ENCODE measurements around the gene DDX28.

- TF ChIP-seq GABPA (IDR thresholded peaks at IDR 0.05; ENCODE audit: low read depth) (no peak), BRCA1 (IDR thresholded peaks at IDR 0.05; ENCODE audit: low read depth, low read length) (no peak), NR2F1 (conservative IDR thresholded peaks at IDR 0.05) (no peak), SIX5 (IDR thresholded peaks at IDR 0.05; ENCODE audit: low read depth, low read length, severe bottlenecking) (no peak), ZNF217 (IDR thresholded peaks at IDR 0.05) (no peak)
Measured at GRCh38 chr16:68000450-68000849, 22.6 kb downstream of the DDX28 start.

Measured in GM12878 (cell line).